Activated CD4-positive, alpha-beta memory T cell treated with anti-CD3 and anti-CD28 coated beads for 36 hours (primary cell): ENCODE measurements around the gene CDC42EP2. TPM values are rescaled to one million over a fixed set of nuclear protein-coding genes. Genes with fewer than 3 reads are reported as not detected.

ENCODE experiments used
- CTCF ChIA-PET: fragments of 350-600 bp; sonication (Branson Sonifier 250); formaldehyde crosslinking; loops from one replicate; lab custom pipeline; 2021; ENCODE audit warnings: antibody characterized with exemption, inconsistent platforms; lab: Charles Lee
- POLR2A ChIA-PET: fragments of 350-600 bp; sonication (Branson Sonifier 250); formaldehyde crosslinking; loops from one replicate; lab custom pipeline; 2021; ENCODE audit warnings: antibody characterized with exemption; lab: Charles Lee
- DNase-seq: peaks from one replicate; pipeline ENCODE4 v3.0.0-alpha.2; 2020
- H3K27ac Mint-ChIP-seq: one replicate; pipeline ENCODE4 v1.8.0; 2021; ENCODE audit warnings: mixed read lengths
- H3K27me3 Mint-ChIP-seq: one replicate; pipeline ENCODE4 v1.8.0; 2021; ENCODE audit warnings: mixed read lengths
- H3K36me3 Mint-ChIP-seq: one replicate; pipeline ENCODE4 v1.8.0; 2021; ENCODE audit warnings: mixed read lengths
- H3K4me1 Mint-ChIP-seq: one replicate; pipeline ENCODE4 v1.8.0; 2021; ENCODE audit warnings: low read depth, mixed read lengths
- H3K4me3 Mint-ChIP-seq: one replicate; pipeline ENCODE4 v1.8.0; 2021; ENCODE audit warnings: mild to moderate bottlenecking, mixed read lengths
- H3K9me3 Mint-ChIP-seq: one replicate; pipeline ENCODE4 v1.8.0; 2021; ENCODE audit warnings: mixed read lengths
- intact Hi-C: fragments of 100-400 bp; cut with micrococcal nuclease; formaldehyde crosslinking; loops from one replicate; pipeline ENCODE4 v1.15.1; 2023
- total RNA-seq, 2 experiments: library from RNA; stranded (reverse); gene quantifications; one replicate each; pipeline ENCODE4 v1.2.3, GENCODE V29; 2021

Gene CDC42EP2
- total RNA-seq, 2 experiments from 2014 or later = 0.26 TPM; not detected in 1

DNA sequence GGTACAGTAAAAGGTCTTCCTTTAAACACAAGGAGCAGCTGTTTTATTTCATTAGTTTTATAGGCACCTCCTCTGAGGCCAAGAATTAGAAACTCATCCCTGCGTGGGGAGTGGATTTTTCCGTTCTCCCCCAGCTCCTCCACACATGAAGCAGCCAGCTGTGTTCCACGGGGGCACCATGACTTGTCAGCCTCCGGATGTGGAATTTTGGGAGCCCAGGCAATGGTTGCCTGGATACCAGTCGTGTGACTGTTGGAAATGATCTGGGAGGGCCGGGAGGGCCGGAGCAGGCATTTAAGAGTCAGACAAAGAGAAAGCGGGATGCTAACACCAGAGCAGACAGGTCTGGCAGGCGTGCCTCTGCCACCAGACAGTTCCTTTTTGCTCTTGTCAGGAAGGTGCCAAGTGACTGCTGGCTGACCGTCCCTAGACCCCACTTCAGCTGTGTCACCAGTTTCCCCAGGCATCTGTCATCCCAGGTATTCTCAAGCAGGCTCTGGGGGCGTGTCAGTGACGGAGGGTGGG, 15.9 kb upstream of the CDC42EP2 start:
- Mint-ChIP-seq H3K27me3 (no peaks in the 10 kb centered on the region), H3K27ac (no peak overlapping the region), H3K36me3 (peaks cover 25% of the 10 kb centered on the region), H3K4me1 (no peaks in the 10 kb centered on the region), H3K9me3 (no peaks in the 10 kb centered on the region), H3K4me3 (no peak overlapping the region)
- no peak for DNase-seq
- POLR2A ChIA-PET = no interaction called here
- intact Hi-C loops = no loop called here
- CTCF ChIA-PET = interaction anchor here (1.5 to 6.0 kb wide), 3 partner anchors 17 to 73 kb away, joined by 4 to 43 read pairs (median 8); partner anchors contain the start of gene CDC42EP2

- H3K27me3 Mint-ChIP-seq = no peaks in the 10 kb centered on the region
- no peaks in the 10 kb centered on the region for H3K4me1 Mint-ChIP-seq
- ChIA-PET CTCF (interaction anchor here (0.8 to 6.0 kb wide), 3 partner anchors 15 to 75 kb away, joined by 3 to 43 read pairs (median 4); partner anchors contain the start of gene CDC42EP2), POLR2A (no interaction called here)
- intact Hi-C loops = no loop called here
- peaks cover 16% of the 10 kb centered on the region for H3K36me3 Mint-ChIP-seq
- DNase-seq = no peak
- no peak overlapping the region for H3K27ac Mint-ChIP-seq
- H3K9me3 Mint-ChIP-seq = no peaks in the 10 kb centered on the region
- H3K4me3 Mint-ChIP-seq = no peak overlapping the region
Measured at GRCh38 chr11:65300621-65301275, 13.9 kb upstream of the CDC42EP2 start.

- Mint-ChIP-seq H3K9me3 (no peaks in the 10 kb centered on the region), H3K27me3 (no peaks in the 10 kb centered on the region), H3K27ac (no peak overlapping the region), H3K4me3 (no peak overlapping the region), H3K4me1 (no peaks in the 10 kb centered on the region), H3K36me3 (peaks cover 10% of the 10 kb centered on the region)
- DNase-seq = no peak
- POLR2A ChIA-PET = no interaction called here
- intact Hi-C loops = no loop called here
- CTCF ChIA-PET = interaction anchor here (6.0 kb wide), 1 partner anchor 14 kb away, joined by 43 read pairs; the partner anchor contains the start of gene CDC42EP2
Measured at GRCh38 chr11:65301491-65302329, 13.0 kb upstream of the CDC42EP2 start.

- intact Hi-C loops = no loop called here
- POLR2A ChIA-PET = no interaction called here
- no peaks in the 10 kb centered on the region for H3K27me3 Mint-ChIP-seq
- no peak overlapping the region for H3K27ac Mint-ChIP-seq
- peaks cover 3% of the 10 kb centered on the region for H3K36me3 Mint-ChIP-seq
- CTCF ChIA-PET = interaction anchor here (6.0 kb wide), 1 partner anchor 12 kb away, joined by 43 read pairs; the partner anchor contains the start of gene CDC42EP2
- H3K4me1 Mint-ChIP-seq = no peaks in the 10 kb centered on the region
- no peak for DNase-seq
- no peaks in the 10 kb centered on the region for H3K9me3 Mint-ChIP-seq
- H3K4me3 Mint-ChIP-seq = no peak overlapping the region
Measured at GRCh38 chr11:65303555-65303954, 11.1 kb upstream of the CDC42EP2 start.

- no peaks in the 10 kb centered on the region for H3K27me3 Mint-ChIP-seq
- CTCF ChIA-PET = no interaction called here
Measured at GRCh38 chr11:65304110-65304509, 10.6 kb upstream of the CDC42EP2 start.

DNA sequence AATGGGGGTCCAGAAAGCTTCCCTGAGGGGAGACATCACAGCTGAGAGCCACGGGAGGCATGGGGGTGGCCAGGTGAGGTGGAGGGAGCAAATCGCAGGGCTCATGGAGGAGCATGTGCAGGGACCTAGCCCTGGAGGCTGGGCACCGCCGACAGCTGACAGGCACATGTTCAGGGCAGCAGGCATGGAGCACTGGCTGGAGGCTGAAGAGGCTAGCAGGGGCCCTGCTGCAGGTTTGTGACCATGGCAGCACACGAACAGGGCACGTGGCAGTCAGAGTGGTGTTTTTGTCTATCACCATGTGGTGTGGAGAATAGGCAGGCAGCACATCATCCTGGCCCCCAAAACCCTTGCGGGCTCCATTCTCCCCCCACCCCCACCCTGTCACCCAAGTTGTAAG, 10.1 kb upstream of the CDC42EP2 start:
- Mint-ChIP-seq H3K27ac (no peak overlapping the region), H3K36me3 (peaks cover 3% of the 10 kb centered on the region), H3K4me3 (no peak overlapping the region), H3K27me3 (no peaks in the 10 kb centered on the region), H3K9me3 (no peaks in the 10 kb centered on the region), H3K4me1 (no peaks in the 10 kb centered on the region)
- ChIA-PET CTCF (interaction anchor here (0.5 kb wide), 1 partner anchor 1374 kb away, joined by 3 read pairs; no protein-coding TSS in a partner anchor), POLR2A (no interaction called here)
- intact Hi-C loops = no loop called here
- no peak for DNase-seq

More at GRCh38 chr11:65304110-65304509, 10.6 kb upstream of the CDC42EP2 start:
- Mint-ChIP-seq H3K27ac (no peak overlapping the region), H3K9me3 (no peaks in the 10 kb centered on the region), H3K36me3 (peaks cover 3% of the 10 kb centered on the region), H3K4me3 (no peak overlapping the region), H3K4me1 (no peaks in the 10 kb centered on the region)
- intact Hi-C loops = no loop called here
- POLR2A ChIA-PET = no interaction called here
- DNase-seq = no peak

GRCh38 chr11:65305501-65306268, 9.0 kb upstream of the CDC42EP2 start:
- H3K4me3 Mint-ChIP-seq = no peak overlapping the region
- intact Hi-C loops = no loop called here
- peaks cover 3% of the 10 kb centered on the region for H3K36me3 Mint-ChIP-seq
- POLR2A ChIA-PET = interaction anchor here (0.7 kb wide), 2 partner anchors 14 to 311 kb away, joined by 3 read pairs; no protein-coding TSS in a partner anchor
- CTCF ChIA-PET = interaction anchor here (1.0 kb wide), 1 partner anchor 10 kb away, joined by 5 read pairs; no protein-coding TSS in a partner anchor
- H3K4me1 Mint-ChIP-seq = no peaks in the 10 kb centered on the region
- H3K27ac Mint-ChIP-seq = no peak overlapping the region
- no peaks in the 10 kb centered on the region for H3K27me3 Mint-ChIP-seq
- no peaks in the 10 kb centered on the region for H3K9me3 Mint-ChIP-seq
- no peak for DNase-seq

DNA sequence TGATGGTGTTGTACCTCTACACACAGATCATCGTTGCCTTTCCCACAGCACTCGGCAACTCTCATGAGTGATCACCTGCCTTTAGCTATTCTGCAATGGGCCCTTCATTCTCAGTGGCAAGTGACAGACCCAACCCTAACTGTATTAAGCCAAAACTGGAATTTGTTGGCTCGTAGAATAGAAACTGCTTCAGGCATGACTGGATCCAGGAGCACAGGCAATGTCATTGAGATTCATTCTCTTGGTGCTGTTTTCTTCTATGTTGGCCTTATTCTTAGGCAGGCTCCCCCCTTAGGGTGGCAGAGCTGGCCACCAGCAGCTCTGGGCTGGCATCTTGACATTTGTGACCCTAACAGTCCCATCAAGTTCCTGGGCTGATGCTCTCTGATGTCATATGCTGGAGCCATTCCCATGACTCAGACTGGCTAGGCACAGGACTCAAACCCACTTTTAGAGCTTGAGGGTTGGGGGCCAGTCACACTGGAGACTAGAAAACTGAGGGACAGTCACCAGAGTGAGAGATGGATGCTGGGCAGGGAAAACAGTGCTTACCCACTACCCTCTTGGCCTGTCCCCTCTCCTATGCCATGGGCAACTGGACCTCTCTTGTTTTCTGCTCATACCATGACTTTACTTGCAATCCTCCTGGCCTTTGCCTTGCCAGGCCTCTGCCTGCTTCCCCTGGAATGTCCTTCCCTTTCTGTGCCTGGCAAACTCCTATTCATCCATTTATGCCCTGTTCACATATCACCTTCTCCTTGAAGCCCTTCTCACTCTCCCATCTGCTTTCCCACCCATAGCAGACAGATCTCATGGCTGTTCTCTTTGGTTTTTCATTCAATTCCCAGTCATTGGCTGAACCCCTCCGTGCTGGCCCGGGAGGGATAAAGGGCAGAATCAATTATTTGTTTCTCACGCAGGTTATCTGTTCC, 7.1 kb upstream of the CDC42EP2 start:
- Mint-ChIP-seq H3K4me1 (no peaks in the 10 kb centered on the region), H3K4me3 (no peak overlapping the region), H3K27me3 (no peaks in the 10 kb centered on the region), H3K36me3 (peaks cover 3% of the 10 kb centered on the region), H3K27ac (no peak overlapping the region), H3K9me3 (no peaks in the 10 kb centered on the region)
- ChIA-PET CTCF (interaction anchor here (1.1 kb wide), 1 partner anchor 33 kb away, joined by 3 read pairs; no protein-coding TSS in a partner anchor), POLR2A (no interaction called here)
- no peak for DNase-seq
- intact Hi-C loops = no loop called here

GRCh38 chr11:65308281-65308891, 6.3 kb upstream of the CDC42EP2 start:
- ChIA-PET CTCF (interaction anchor here (1.0 kb wide), 1 partner anchor 34 kb away, joined by 3 read pairs; no protein-coding TSS in a partner anchor), POLR2A (no interaction called here)
- intact Hi-C loops = no loop called here
- peaks cover under 1% of the 10 kb centered on the region for H3K4me1 Mint-ChIP-seq
- H3K9me3 Mint-ChIP-seq = no peaks in the 10 kb centered on the region
- peaks cover 3% of the 10 kb centered on the region for H3K36me3 Mint-ChIP-seq
- no peak for DNase-seq
- H3K27ac Mint-ChIP-seq = no peak overlapping the region
- peaks cover under 1% of the 10 kb centered on the region for H3K27me3 Mint-ChIP-seq
- H3K4me3 Mint-ChIP-seq = no peak overlapping the region

DNA sequence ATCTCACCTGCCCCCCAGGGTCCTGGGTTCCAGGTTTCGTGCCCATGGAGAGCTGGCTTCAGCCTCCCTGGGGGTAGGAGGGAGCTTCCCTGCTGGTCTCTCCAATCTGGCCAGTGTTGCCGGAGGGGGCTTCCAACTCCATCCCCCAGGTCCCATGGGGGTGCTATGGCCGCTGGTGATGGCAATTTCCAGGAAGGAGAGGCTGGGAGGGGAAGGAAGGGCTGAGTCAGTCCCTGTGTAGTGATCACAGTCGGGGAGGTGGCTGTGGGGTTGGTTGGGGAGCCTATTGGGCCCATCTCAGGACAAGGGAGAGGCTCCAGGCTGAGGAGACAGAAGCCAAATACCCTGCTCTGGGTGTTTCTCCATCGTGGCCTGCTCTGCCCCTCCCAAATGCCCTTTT, 5.7 kb upstream of the CDC42EP2 start:
- ChIA-PET POLR2A (no interaction called here), CTCF (interaction anchor here (1.0 kb wide), 1 partner anchor 34 kb away, joined by 3 read pairs; no protein-coding TSS in a partner anchor)
- peaks cover 7% of the 10 kb centered on the region for H3K27me3 Mint-ChIP-seq
- H3K27ac Mint-ChIP-seq = no peak overlapping the region
- peaks cover 3% of the 10 kb centered on the region for H3K4me1 Mint-ChIP-seq
- intact Hi-C loops = no loop called here
- no peak overlapping the region for H3K4me3 Mint-ChIP-seq
- no peaks in the 10 kb centered on the region for H3K9me3 Mint-ChIP-seq
- peaks cover 3% of the 10 kb centered on the region for H3K36me3 Mint-ChIP-seq
- DNase-seq = no peak
